Ectodermal cell (in vitro differentiated cells): Measurements from ENCODE around the gene TBC1D8.

ENCODE experiments used
- H3K27ac ChIP-seq: 2 replicates; pipeline ENCODE4 v1.7.0; 2013; ENCODE audit warnings: mild to moderate bottlenecking, low read depth, low read length; ENCODE audit not compliant: insufficient read depth, poor library complexity, severe bottlenecking
- H3K27me3 ChIP-seq: 2 replicates; pipeline ENCODE4 v1.7.0; 2013; ENCODE audit warnings: mild to moderate bottlenecking, low read length; ENCODE audit not compliant: insufficient read depth, control insufficient read depth, poor library complexity, severe bottlenecking
- H3K36me3 ChIP-seq: one replicate; pipeline ENCODE4 v1.7.0; 2013; ENCODE audit warnings: low read length; ENCODE audit not compliant: control insufficient read depth, insufficient read depth
- H3K4me1 ChIP-seq: one replicate; pipeline ENCODE4 v1.7.0; 2013; ENCODE audit warnings: low read length; ENCODE audit not compliant: control insufficient read depth, insufficient read depth
- H3K4me3 ChIP-seq: 2 replicates; pipeline ENCODE4 v1.7.0; 2013; ENCODE audit warnings: low read depth, low read length, control low read depth; ENCODE audit not compliant: insufficient read depth
- H3K9me3 ChIP-seq: 2 replicates; pipeline ENCODE4 v1.7.0; 2013; ENCODE audit warnings: mild to moderate bottlenecking, low read length, moderate library complexity; ENCODE audit not compliant: control insufficient read depth
- WGBS, 2 experiments: methylation state at CpG; one replicate each; pipeline ENCODE4 v1.1.7; 2013; ENCODE audit warnings: missing lambda C conversion rate in 2 of 2; 5-methylcytosine and 5-hydroxymethylcytosine counted together

Gene TBC1D8

DNA sequence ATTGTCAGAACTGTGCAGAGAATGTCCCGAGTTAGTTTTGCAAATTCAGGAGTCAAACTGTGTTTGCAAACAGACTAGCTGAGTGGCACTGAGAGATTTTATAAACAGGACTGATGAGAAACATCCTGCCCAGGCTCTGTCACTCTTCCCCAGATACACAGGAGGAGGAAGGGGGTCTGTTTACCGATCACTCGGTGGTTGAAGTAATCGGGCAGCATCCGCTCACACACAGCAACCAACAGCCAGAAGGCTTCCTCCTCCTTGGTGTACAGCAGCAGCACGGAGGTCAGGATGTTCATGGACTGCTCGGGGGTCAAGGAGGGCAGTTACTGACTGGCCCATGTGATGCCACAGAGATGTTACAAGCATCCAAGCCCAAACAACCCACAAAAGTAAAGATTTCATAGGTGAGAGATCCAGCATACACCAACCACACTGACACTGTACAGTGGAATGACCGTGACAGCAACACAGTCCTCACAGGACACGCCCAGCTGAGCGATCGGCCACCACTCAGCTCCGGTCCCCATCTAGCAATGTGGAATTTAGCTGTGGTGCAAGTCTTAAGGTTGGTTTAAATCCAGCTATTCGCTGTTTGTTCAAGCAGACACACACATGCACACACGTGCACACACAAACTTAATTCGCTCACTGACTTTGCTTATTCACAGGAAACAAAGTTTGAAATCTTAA lies 119.0 kb downstream of the TBC1D8 start:
- no peak overlapping the region for H3K27ac ChIP-seq
- no peaks in the 10 kb centered on the region for H3K9me3 ChIP-seq
- H3K4me3 ChIP-seq: no peak overlapping the region
- WGBS, 2 experiments: 94% methylated on average over 15 of the region's 15 CpGs
- H3K27me3 ChIP-seq: no peaks in the 10 kb centered on the region
- no peaks in the 10 kb centered on the region for H3K4me1 ChIP-seq
- H3K36me3 ChIP-seq: no peaks in the 10 kb centered on the region

DNA sequence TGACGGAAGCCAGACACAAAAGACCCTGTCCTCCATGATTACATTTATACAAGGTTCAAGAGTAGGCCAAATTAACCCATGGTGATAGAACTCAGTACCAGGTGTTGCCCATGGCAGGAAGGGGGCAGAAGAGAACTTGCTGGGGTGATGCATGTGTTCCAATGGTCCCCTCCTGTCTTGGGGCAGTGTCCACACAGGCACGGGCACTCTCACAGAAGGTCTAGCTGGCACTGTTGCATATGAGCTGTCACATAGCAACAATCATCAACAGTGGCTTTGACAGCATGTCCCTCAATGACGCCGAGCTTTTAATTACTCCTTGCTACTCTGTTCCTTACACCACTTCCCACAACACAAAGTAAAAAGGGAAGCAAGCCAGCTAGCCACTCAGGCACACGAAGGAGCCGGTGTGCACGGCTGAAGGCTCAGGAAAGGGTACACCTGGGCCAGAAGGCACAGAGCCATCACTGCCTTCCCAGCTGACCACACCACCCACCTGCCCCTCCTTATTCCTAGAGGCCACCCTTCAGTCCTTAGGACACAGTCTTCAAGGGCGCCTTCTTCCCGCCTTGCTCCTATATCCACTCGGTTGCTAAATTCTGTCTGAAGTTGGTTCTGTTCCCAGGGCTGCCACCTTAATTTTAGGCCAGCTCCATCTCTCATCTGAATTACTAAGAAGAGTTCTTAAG lies 120.2 kb downstream of the TBC1D8 start:
- no peak overlapping the region for H3K27ac ChIP-seq
- no peaks in the 10 kb centered on the region for H3K4me1 ChIP-seq
- H3K27me3 ChIP-seq: no peaks in the 10 kb centered on the region
- no peaks in the 10 kb centered on the region for H3K9me3 ChIP-seq
- WGBS, 2 experiments: 94 to 97% methylated on average over 10 of the region's 10 CpGs
- no peaks in the 10 kb centered on the region for H3K36me3 ChIP-seq
- H3K4me3 ChIP-seq: no peak overlapping the region

DNA sequence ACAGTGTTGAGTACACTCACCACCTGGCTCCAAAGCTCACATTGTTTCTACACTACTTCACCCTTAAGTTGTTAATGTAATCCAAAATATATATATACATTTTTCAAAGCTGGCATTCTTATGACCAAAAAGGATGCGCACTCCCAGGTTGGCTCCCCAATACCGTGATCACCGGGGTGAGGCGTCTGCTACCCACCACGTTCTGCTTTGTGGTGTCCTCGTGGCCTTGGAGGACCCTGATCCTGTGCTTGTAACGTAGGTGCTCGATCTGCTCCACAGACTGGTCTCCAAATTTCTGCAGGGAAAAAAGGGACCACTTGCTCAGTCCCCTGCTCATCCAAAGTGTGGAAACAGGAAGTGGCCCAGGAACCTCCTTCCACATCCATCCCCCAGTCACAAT lies 123.3 kb downstream of the TBC1D8 start:
- H3K27ac ChIP-seq: no peak overlapping the region
- no peak overlapping the region for H3K4me3 ChIP-seq
- 96 to 97% methylated on average over 8 of the region's 8 CpGs for WGBS, 2 experiments
- no peaks in the 10 kb centered on the region for H3K27me3 ChIP-seq
- peaks cover 4% of the 10 kb centered on the region for H3K36me3 ChIP-seq
- no peaks in the 10 kb centered on the region for H3K9me3 ChIP-seq
- no peaks in the 10 kb centered on the region for H3K4me1 ChIP-seq

DNA sequence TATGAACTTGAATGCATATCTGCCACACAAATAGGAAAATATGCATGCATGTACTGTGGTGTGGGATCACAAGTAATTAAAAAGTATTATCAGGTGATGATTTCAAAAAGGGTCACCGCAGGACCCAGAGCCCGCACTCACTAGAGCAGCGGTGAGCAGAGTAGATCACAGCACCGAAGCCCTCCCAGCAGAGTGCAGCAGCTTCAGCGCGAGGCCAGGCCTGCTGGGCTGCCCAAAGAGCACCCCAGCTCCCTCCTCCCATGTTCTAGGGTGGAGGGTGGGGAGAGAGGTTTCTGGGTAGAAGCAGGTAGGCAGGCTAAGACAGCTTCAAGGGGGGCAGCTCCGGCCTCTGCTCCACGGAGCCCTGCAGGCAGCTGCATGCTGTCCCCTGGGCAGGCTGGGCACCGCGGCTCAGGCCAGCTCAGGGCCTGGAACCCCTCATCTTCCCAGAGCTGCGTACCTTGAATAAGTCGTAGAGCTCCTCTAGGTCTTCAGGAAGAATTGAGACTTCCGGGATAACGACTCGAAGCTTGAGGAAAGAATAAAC lies 124.2 kb downstream of the TBC1D8 start:
- 91 to 92% methylated on average over 15 of the region's 15 CpGs for WGBS, 2 experiments
- Histone ChIP-seq H3K9me3 (no peaks in the 10 kb centered on the region), H3K27ac (no peak overlapping the region), H3K36me3 (peaks cover 4% of the 10 kb centered on the region), H3K27me3 (no peaks in the 10 kb centered on the region), H3K4me3 (no peak overlapping the region), H3K4me1 (no peaks in the 10 kb centered on the region)

DNA sequence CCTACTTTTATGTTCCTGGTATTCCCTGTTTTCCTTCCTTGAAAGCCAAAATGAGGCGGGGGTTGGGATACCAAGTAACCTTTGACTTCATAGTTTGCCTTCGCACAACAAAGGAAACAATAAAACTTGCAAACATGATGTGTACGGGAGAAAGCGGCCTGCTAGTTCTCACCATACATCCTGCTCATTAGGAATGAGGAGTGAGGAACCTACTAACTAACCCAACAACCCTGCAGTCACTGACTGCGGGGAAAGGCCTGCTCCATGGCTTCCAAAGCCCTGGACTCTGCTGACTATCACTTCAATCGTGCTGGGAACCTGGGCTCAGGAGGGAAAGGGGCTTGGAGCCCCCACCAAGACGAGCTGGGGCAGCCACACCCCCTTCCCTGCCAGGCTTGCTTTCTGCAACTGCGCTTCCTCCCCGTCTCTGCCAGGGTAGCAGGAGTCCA lies 124.9 kb downstream of the TBC1D8 start:
- 44 to 57% methylated on average over 9 of the region's 9 CpGs for WGBS, 2 experiments
- Histone ChIP-seq H3K36me3 (peaks cover 4% of the 10 kb centered on the region), H3K27me3 (no peaks in the 10 kb centered on the region), H3K27ac (no peak overlapping the region), H3K4me3 (no peak overlapping the region), H3K4me1 (no peaks in the 10 kb centered on the region), H3K9me3 (no peaks in the 10 kb centered on the region)

DNA sequence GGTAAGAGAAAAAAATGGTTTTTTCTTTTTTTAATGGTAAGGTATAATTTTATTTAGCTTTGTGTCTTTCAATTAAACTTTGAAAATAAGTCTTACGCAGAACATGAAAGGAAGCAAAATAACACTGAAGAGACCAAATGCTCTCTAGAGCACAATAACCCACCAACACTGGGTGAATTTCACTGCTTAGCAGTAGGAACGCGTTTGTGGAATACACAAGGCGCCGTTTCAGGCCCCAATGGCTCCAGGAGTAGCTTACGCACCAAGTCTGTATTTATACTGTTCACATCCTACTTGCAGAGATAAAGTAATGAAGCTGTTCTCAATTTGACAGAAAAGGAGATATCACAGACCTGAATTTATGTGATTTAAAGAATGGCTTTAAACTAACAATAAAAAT lies 125.6 kb downstream of the TBC1D8 start:
- Histone ChIP-seq H3K36me3 (peaks cover 9% of the 10 kb centered on the region), H3K27ac (no peak overlapping the region), H3K27me3 (no peaks in the 10 kb centered on the region), H3K4me1 (no peaks in the 10 kb centered on the region), H3K4me3 (no peak overlapping the region), H3K9me3 (no peaks in the 10 kb centered on the region)
- 92 to 93% methylated on average over 6 of the region's 6 CpGs for WGBS, 2 experiments

DNA sequence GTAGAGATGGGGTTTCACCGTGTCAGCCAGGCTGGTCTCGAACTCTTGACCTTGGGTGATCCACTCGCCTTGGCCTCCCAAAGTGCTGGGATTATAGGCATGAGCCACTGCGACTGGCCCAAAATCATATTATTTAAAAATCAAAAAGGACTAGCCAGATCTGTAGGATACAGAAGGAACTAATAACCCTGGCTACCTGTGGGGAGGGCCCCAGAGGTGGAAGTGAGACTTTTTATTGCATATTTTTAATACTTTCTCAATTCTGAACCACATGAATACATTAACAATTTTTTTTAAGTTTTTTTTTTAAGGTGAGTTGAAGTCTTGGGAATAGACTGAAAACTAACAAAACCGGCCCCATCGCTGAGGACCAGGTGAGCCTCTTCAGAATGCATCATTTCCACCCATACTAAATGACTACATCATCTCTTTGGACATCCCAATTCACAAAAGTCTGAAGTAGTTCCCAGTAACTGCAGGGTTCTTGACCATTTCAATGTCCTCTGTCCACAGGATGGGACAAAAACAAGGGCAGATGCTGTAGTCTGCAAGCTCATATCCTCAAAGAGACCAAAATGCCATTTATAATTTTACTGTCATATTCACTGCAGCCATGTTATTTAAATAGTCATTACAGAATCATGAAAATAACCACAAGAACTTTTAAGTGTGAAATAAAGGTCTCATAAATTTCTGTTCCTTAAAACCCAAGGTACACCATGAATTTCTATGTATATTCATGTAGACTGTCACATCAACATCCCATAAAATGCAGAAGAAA lies 127.7 kb downstream of the TBC1D8 start:
- Histone ChIP-seq H3K9me3 (no peaks in the 10 kb centered on the region), H3K4me1 (no peaks in the 10 kb centered on the region), H3K27me3 (no peaks in the 10 kb centered on the region), H3K27ac (no peak overlapping the region), H3K4me3 (no peak overlapping the region), H3K36me3 (peaks cover 11% of the 10 kb centered on the region)
- whole genome bisulfite sequencing, 2 experiments: 91 to 93% methylated on average over 6 of the region's 6 CpGs

DNA sequence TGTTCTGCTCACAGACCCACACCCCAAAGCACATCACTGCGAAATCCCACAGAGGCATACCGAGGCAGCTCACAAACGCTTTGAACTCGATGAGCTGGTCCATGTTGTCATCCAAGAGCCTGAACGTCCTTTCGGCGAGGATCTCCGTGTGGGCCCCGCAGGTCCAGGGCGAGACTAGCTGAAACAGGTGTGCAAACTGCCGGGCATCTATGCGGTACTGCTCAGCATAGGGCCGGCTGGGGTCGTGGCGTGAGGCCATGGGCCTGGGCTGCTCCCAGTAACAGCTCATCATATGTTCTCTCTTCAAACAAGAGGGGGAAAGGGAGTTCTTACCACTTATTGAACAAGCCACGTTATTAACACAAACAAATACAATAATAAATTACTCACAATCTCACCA lies 129.0 kb downstream of the TBC1D8 start:
- 93 to 95% methylated on average over 16 of the region's 16 CpGs for WGBS, 2 experiments

DNA sequence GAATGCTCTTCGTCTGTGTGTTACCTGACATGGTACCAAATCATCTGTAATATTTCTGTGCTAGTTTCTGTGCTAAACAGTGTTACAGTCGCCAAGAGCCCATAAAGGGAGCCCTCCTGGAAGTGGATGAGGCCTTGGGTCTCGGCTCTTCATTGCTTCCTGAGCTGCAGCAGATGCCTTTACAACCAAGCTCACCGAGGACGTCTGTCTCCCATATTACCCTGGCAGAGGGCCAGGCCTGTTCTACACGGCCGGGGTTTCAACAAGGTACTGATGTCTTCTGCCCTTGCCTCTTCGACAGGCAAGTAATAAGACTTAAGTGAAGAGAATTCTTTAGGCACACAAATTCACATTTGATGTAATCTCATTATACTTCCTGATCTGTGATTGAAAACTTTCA lies 132.2 kb downstream of the TBC1D8 start:
- Histone ChIP-seq H3K27me3 (no peaks in the 10 kb centered on the region), H3K27ac (no peak overlapping the region), H3K4me3 (no peak overlapping the region), H3K9me3 (no peaks in the 10 kb centered on the region), H3K36me3 (peaks cover 28% of the 10 kb centered on the region), H3K4me1 (no peaks in the 10 kb centered on the region)
- WGBS, 2 experiments: 94 to 97% methylated on average over 8 of the region's 8 CpGs

More for the DNA sequence above, 129.0 kb downstream of the TBC1D8 start:
- H3K27ac ChIP-seq: no peak overlapping the region
- no peaks in the 10 kb centered on the region for H3K4me1 ChIP-seq
- peaks cover 17% of the 10 kb centered on the region for H3K36me3 ChIP-seq
- no peak overlapping the region for H3K4me3 ChIP-seq
- no peaks in the 10 kb centered on the region for H3K27me3 ChIP-seq
- H3K9me3 ChIP-seq: no peaks in the 10 kb centered on the region

DNA sequence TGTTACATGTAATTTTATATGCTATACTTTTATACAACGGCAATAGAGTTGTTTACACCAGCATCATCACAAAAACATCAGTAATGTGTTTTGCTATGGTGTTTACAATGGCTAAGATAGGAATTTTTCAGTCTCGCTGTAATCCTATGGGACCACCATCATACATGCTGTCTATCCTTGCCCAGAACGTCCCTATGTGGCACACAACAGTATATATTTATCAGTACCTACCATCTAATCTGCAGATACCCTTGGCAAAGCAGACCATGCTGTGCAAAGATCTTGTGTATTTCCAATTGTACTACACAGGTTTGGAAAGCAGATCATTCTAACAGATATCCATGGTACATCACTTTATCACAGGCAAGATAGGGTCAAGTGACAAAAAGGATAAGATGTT lies 133.8 kb downstream of the TBC1D8 start:
- peaks cover 2% of the 10 kb centered on the region for H3K9me3 ChIP-seq
- 92 to 100% methylated on average over 2 of the region's 3 CpGs for WGBS, 2 experiments
- H3K27ac ChIP-seq: no peak overlapping the region
- peaks cover 31% of the 10 kb centered on the region for H3K36me3 ChIP-seq
- no peak overlapping the region for H3K4me3 ChIP-seq
- no peaks in the 10 kb centered on the region for H3K4me1 ChIP-seq
- H3K27me3 ChIP-seq: no peaks in the 10 kb centered on the region
